HCT116 (cell line): ENCODE measurements around the gene IL1RAPL1. TPM values are rescaled to one million over a fixed set of nuclear protein-coding genes. Genes with fewer than 3 reads are reported as not detected.

Source experiments
- ATAC-seq: fragments of 200-7000 bp; cut with Tn5 transposase; 2 replicates; pipeline ENCODE4 v1.9.1; 2020; ENCODE audit warnings: mild to moderate bottlenecking, moderate library complexity
- BruUV-seq: library from RNA; stranded (reverse); fragments of 400-500 nt; replicated peaks from 2 replicates; lab custom pipeline; 2021; lab: Mats Ljungman, UMichigan
- CTCF ChIA-PET: fragments of 300-600 bp; sonication (Branson Sonifier 250); formaldehyde crosslinking; loops from one replicate; lab custom pipeline; 2021; ENCODE audit warnings: antibody characterized with exemption; lab: Charles Lee
- POLR2A ChIA-PET: fragments of 300-600, 350-600 bp; sonication (Branson Sonifier 250); formaldehyde crosslinking; loops from one replicate; lab custom pipeline; 2021; ENCODE audit warnings: antibody characterized with exemption; lab: Charles Lee
- RAD21 ChIA-PET, 2 experiments: fragments of 300-600 bp; sonication (Branson Sonifier 250); formaldehyde crosslinking; loops; one replicate each; lab custom pipeline; 2023; ENCODE audit warnings: low total read pairs in 2 of 2; ENCODE audit not compliant: uncharacterized antibody in 2 of 2, unreplicated experiment in 2 of 2, low non-redundant PET in 1 of 2; lab: Charles Lee
- DNase-seq: peaks from one replicate; pipeline ENCODE4 v3.0.0-alpha.2; 2010; ENCODE audit warnings: low read depth, low spot score
- H2AFZ ChIP-seq: fragments of 200-600 bp; shearing (Covaris generic), sonication (generic); 2 replicates; pipeline ENCODE4 v1.6.1; 2017; ENCODE audit warnings: low read depth, mixed run types, mixed read lengths, antibody characterized with exemption, low read length; ENCODE audit not compliant: poor library complexity, severe bottlenecking
- H3K27ac ChIP-seq: 2 replicates; pipeline ENCODE4 v1.5.1; 2012; ENCODE audit warnings: low read depth, low read length
- H3K27me3 ChIP-seq: fragments of 200-600 bp; sonication (generic); 2 replicates; pipeline ENCODE4 v1.6.1; 2016; ENCODE audit warnings: mixed run types, low read length, mixed read lengths; ENCODE audit not compliant: insufficient read depth
- H3K36me3 ChIP-seq, 2 experiments: fragments of 200-500 bp in 1 of 2; fragments of 200-600 bp in 1 of 2; sonication (Bioruptor generic) in 1 of 2; sonication (generic) in 1 of 2; 2 replicates each; pipeline versions ENCODE4 v1.5.1 to v1.6.1; 2014 to 2016; ENCODE audit warnings: low read length in 2 of 2, inconsistent platforms in 1 of 2, mixed read lengths in 1 of 2, mixed run types in 1 of 2; ENCODE audit not compliant: insufficient read depth in 2 of 2, control insufficient read depth in 1 of 2
- H3K4me1 ChIP-seq, 2 experiments: fragments of 200-600 bp in 1 of 2; sonication (generic) in 1 of 2; 2 replicates each; pipeline versions ENCODE4 v1.5.1 to v1.6.1; 2012 to 2017; ENCODE audit warnings: low read length in 2 of 2, inconsistent platforms in 1 of 2, mild to moderate bottlenecking in 1 of 2, mixed read lengths in 1 of 2, mixed run types in 1 of 2, moderate library complexity in 1 of 2; ENCODE audit not compliant: insufficient read depth in 2 of 2, control insufficient read depth in 1 of 2
- H3K4me2 ChIP-seq: fragments of 200-600 bp; sonication (generic); 2 replicates; pipeline ENCODE4 v1.6.1; 2017; ENCODE audit warnings: mixed run types, low read length, mixed read lengths
- H3K4me3 ChIP-seq, 2 experiments: fragments of 200-600 bp in 1 of 2; sonication (generic) in 1 of 2; replicated peaks in 1 of 2; 2 replicates each; pipeline ENCODE4 v1.5.1; 2011 to 2016; ENCODE audit warnings: low read length in 2 of 2, control low read depth in 1 of 2, low read depth in 1 of 2, mild to moderate bottlenecking in 1 of 2, mixed read lengths in 1 of 2, mixed run types in 1 of 2
- H3K79me2 ChIP-seq: fragments of 200-600 bp; sonication (generic); 2 replicates; pipeline ENCODE4 v1.6.1; 2017; ENCODE audit warnings: mild to moderate bottlenecking, mixed run types, low read length, moderate library complexity, mixed read lengths; ENCODE audit not compliant: insufficient read depth
- H3K9ac ChIP-seq: fragments of 200-600 bp; sonication (generic); 2 replicates; pipeline ENCODE4 v1.6.1; 2016; ENCODE audit warnings: low read length, mixed read lengths
- H3K9me2 ChIP-seq: fragments of 200-600 bp; sonication (generic), shearing (Covaris generic); 2 replicates; pipeline ENCODE4 v1.6.1; 2017; ENCODE audit warnings: mixed run types, mild to moderate bottlenecking, moderate library complexity; ENCODE audit not compliant: insufficient read depth
- H3K9me3 ChIP-seq, 2 experiments: fragments of 200-500 bp in 1 of 2; fragments of 200-600 bp in 1 of 2; sonication (Bioruptor generic) in 1 of 2; sonication (generic) in 1 of 2; 2 replicates each; pipeline ENCODE4 v1.6.1; 2014 to 2017; ENCODE audit warnings: low read length in 2 of 2, mixed read lengths in 2 of 2, inconsistent platforms in 1 of 2, low read depth in 1 of 2, mild to moderate bottlenecking in 1 of 2, mixed run types in 1 of 2, moderate library complexity in 1 of 2; ENCODE audit not compliant: control insufficient read depth in 1 of 2, insufficient read depth in 1 of 2
- H4K20me1 ChIP-seq: fragments of 200-600 bp; sonication (generic), shearing (Covaris generic); 2 replicates; pipeline ENCODE4 v1.6.1; 2017; ENCODE audit warnings: mixed run types, mild to moderate bottlenecking, moderate library complexity; ENCODE audit not compliant: insufficient read depth
- CBX3 ChIP-seq: IDR thresholded peaks from 2 replicates; pipeline ENCODE4 v1.6.1; 2012; ENCODE audit warnings: low read depth
- CEBPB ChIP-seq: IDR thresholded peaks from 2 replicates; pipeline ENCODE4 v1.6.1; 2012; ENCODE audit warnings: low read depth
- EZH2 ChIP-seq: fragments of 200-600 bp; sonication (generic); IDR thresholded peaks from 2 replicates; pipeline ENCODE4 v1.6.1; 2017; ENCODE audit warnings: antibody characterized with exemption, mixed run types
- FOSL1 ChIP-seq: IDR thresholded peaks from 2 replicates; pipeline ENCODE4 v1.6.1; 2012; ENCODE audit warnings: low read depth
- JUND ChIP-seq: IDR thresholded peaks from 2 replicates; pipeline ENCODE4 v1.6.1; 2012
- POLR2A ChIP-seq: IDR thresholded peaks from 2 replicates; pipeline ENCODE4 v1.7.0; 2011; ENCODE audit warnings: borderline replicate concordance; ENCODE audit not compliant: insufficient read depth, insufficient read length; ENCODE audit errors: extremely low read depth
- POLR2AphosphoS5 ChIP-seq: IDR thresholded peaks from 2 replicates; pipeline ENCODE4 v1.6.1; 2011; ENCODE audit warnings: mild to moderate bottlenecking, low read depth, low read length, moderate library complexity
- SIN3A ChIP-seq: IDR thresholded peaks from 2 replicates; pipeline ENCODE4 v1.6.1; 2012; ENCODE audit warnings: low read depth
- SP1 ChIP-seq: IDR thresholded peaks from 2 replicates; pipeline ENCODE4 v1.6.1; 2012; ENCODE audit warnings: low read depth
- SRF ChIP-seq: IDR thresholded peaks from 2 replicates; pipeline ENCODE4 v1.6.1; 2012; ENCODE audit warnings: low read depth
- intact Hi-C: fragments of 100-400 bp; cut with micrococcal nuclease; formaldehyde crosslinking; loops from 2 replicates; pipeline ENCODE4 v1.10.0; 2022
- total RNA-seq: library from RNA; stranded (reverse); gene quantifications from one replicate; pipeline ENCODE4 v1.2.1, GENCODE V29; 2021; ENCODE audit not compliant: unreplicated experiment
- TF ChIP-seq, protein P1 (sequence below): IDR thresholded peaks from 2 replicates; pipeline ENCODE4 v1.6.1; 2012
- TF ChIP-seq, protein P2 (sequence below): IDR thresholded peaks from 2 replicates; pipeline ENCODE4 v1.6.1; 2012

Gene IL1RAPL1
- total RNA-seq, 1 experiment from 2014 or later: 2.8 TPM

DNA sequence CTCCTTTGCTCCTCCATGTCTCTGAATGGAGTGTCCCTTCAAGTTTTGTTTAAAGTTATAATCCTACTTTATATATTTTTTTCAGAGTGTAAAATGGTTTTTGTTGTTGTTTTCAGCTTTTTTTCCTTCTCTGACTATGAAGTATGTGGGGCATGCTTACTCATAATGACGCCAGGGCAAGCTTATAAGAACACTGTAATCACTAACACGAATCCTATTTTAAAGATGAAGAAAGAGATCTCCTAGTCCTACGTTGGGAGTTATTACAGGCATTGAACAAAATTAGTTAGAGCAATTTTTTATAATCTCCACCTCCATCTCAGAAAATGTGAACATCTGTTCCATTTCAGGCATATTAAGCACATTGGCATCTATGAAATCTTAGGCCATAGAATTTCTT lies 1360.0 kb downstream of the IL1RAPL1 start:
- ChIA-PET POLR2A (no interaction called here), RAD21 (no interaction called here), CTCF (no interaction called here)
- H3K4me3 ChIP-seq: no peak overlapping the region
- intact Hi-C loops: no loop called here
- BruUV-seq: no TSS peak
- H3K9ac ChIP-seq: no peak overlapping the region
- H3K9me2 ChIP-seq: no peaks in the 10 kb centered on the region
- DNase-seq (no peak), ATAC-seq (no peak)
- H3K27ac ChIP-seq: no peak overlapping the region
- no peak overlapping the region for H2AFZ ChIP-seq
- no peaks in the 10 kb centered on the region for H3K9me3 ChIP-seq
- H4K20me1 ChIP-seq: no peaks in the 10 kb centered on the region
- no peaks in the 10 kb centered on the region for H3K27me3 ChIP-seq
- H3K4me2 ChIP-seq: no peak overlapping the region
- H3K4me1 ChIP-seq: no peaks in the 10 kb centered on the region
- TF ChIP-seq CEBPB (no peak), SRF (no peak)
- H3K79me2 ChIP-seq: no peaks in the 10 kb centered on the region
- H3K36me3 ChIP-seq: no peaks in the 10 kb centered on the region

DNA sequence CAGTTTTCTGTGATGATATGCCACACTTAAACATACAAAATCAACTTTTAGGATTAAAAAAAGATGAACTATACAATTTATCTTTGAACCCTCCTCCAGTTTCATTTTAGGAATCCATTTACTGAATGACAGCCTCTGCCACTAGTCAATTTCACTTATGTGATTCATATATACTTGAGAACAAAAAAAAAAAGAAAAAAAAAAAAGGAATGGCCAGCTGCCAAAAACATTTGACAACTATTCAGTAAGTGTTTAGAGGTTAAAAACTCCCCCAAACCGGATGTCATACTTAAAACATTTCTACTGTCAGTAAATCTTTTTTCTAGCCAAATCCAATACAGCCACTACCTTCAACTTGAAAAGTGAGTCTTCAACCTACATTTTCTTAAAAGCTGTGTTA lies 1361.4 kb downstream of the IL1RAPL1 start:
- intact Hi-C loops: no loop called here
- no peak overlapping the region for H3K27ac ChIP-seq
- ATAC-seq (no peak), DNase-seq (no peak)
- no peak overlapping the region for H3K9ac ChIP-seq
- no peaks in the 10 kb centered on the region for H3K36me3 ChIP-seq
- H3K27me3 ChIP-seq: no peaks in the 10 kb centered on the region
- RAD21 ChIA-PET: no interaction called here
- H3K4me3 ChIP-seq: no peak overlapping the region
- H3K9me3 ChIP-seq: no peaks in the 10 kb centered on the region
- H3K79me2 ChIP-seq: no peaks in the 10 kb centered on the region
- no peaks in the 10 kb centered on the region for H3K4me1 ChIP-seq
- POLR2A ChIA-PET: no interaction called here
- no peak for TF ChIP-seq CEBPB
- TF ChIP-seq SIN3A: no peak
- TF ChIP-seq SP1: no peak
- no peak for TF ChIP-seq JUND
- TF ChIP-seq POLR2AphosphoS5: no peak
- TF ChIP-seq, protein P1, sequence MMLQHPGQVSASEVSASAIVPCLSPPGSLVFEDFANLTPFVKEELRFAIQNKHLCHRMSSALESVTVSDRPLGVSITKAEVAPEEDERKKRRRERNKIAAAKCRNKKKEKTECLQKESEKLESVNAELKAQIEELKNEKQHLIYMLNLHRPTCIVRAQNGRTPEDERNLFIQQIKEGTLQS: no peak
- no peak for TF ChIP-seq POLR2A
- no peak for TF ChIP-seq EZH2
- no peak for TF ChIP-seq FOSL1
- TF ChIP-seq, protein P2, sequence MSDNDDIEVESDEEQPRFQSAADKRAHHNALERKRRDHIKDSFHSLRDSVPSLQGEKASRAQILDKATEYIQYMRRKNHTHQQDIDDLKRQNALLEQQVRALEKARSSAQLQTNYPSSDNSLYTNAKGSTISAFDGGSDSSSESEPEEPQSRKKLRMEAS: no peak
- TF ChIP-seq CBX3: no peak
- H3K9me2 ChIP-seq: no peaks in the 10 kb centered on the region
- no TSS peak for BruUV-seq
- H3K4me2 ChIP-seq: no peak overlapping the region
- no peaks in the 10 kb centered on the region for H4K20me1 ChIP-seq
- no peak overlapping the region for H2AFZ ChIP-seq
- CTCF ChIA-PET: no interaction called here
